H1 (cell line): ENCODE measurements around the gene ASCC3. TPM values are rescaled to one million over a fixed set of nuclear protein-coding genes. Genes with fewer than 3 reads are reported as not detected.

Experiments used
- CTCF ChIA-PET: fragments of 300-600 bp; sonication (Branson Sonifier 250); formaldehyde crosslinking; loops from one replicate; lab custom pipeline; 2021; ENCODE audit not compliant: partially characterized antibody; lab: Charles Lee
- POLR2A ChIA-PET: fragments of 300-600 bp; sonication (Branson Sonifier 250); formaldehyde crosslinking; loops from one replicate; lab custom pipeline; 2021; ENCODE audit warnings: inconsistent platforms; ENCODE audit not compliant: partially characterized antibody; lab: Charles Lee
- DNase-seq, 2 experiments: peaks; one replicate each; pipeline versions ENCODE4 v3.0.0 to v3.0.0-alpha.2; 2010 to 2022; ENCODE audit warnings: low spot score in 2 of 2, low read depth in 1 of 2, mixed read lengths in 1 of 2
- FAIRE-seq: peaks from 2 replicates; lab custom pipeline; 2011; peaks lifted over from hg19 to GRCh38; lab: Jason Lieb, UNC
- H2AFZ ChIP-seq: 2 replicates; pipeline ENCODE4 v1.8.1; 2012; ENCODE audit warnings: low read length, inconsistent platforms
- H2AK5ac ChIP-seq: 2 replicates; pipeline ENCODE4 v1.6.1; 2013; ENCODE audit warnings: low read depth, low read length
- H2BK120ac ChIP-seq: replicated peaks from 2 replicates; pipeline ENCODE3; 2013; ENCODE audit warnings: low read depth, low read length, inconsistent platforms
- H2BK12ac ChIP-seq: 2 replicates; pipeline ENCODE4 v1.6.1; 2013; ENCODE audit warnings: low read depth, low read length
- H2BK15ac ChIP-seq: 2 replicates; pipeline ENCODE4 v1.6.1; 2013; ENCODE audit warnings: low read length
- H2BK20ac ChIP-seq: 2 replicates; pipeline ENCODE4 v1.6.1; 2013; ENCODE audit warnings: low read length
- H2BK5ac ChIP-seq: 2 replicates; pipeline ENCODE4 v1.6.1; 2013; ENCODE audit warnings: low read depth, low read length
- H3K14ac ChIP-seq: 2 replicates; pipeline ENCODE4 v1.6.1; 2013; ENCODE audit warnings: inconsistent platforms; ENCODE audit not compliant: insufficient read length
- H3K18ac ChIP-seq: 2 replicates; pipeline ENCODE4 v1.6.1; 2013; ENCODE audit warnings: low read length; ENCODE audit errors: extremely low read depth
- H3K23ac ChIP-seq: 2 replicates; pipeline ENCODE4 v1.6.1; 2013; ENCODE audit warnings: inconsistent platforms; ENCODE audit not compliant: insufficient read length
- H3K23me2 ChIP-seq: 2 replicates; pipeline ENCODE4 v1.6.1; 2013; ENCODE audit warnings: low read depth, low read length
- H3K27ac ChIP-seq: 2 replicates; pipeline ENCODE4 v1.6.1; 2011; ENCODE audit warnings: low read depth, low read length, inconsistent platforms
- H3K27me3 ChIP-seq, 4 experiments: replicated peaks in 1 of 4; 1 replicate in 1 of 4; 2 replicates in 3 of 4; pipeline versions ENCODE4 v1.6.1 to v1.8.1; 2011 to 2013; ENCODE audit warnings: low read length in 3 of 4, mild to moderate bottlenecking in 3 of 4, inconsistent platforms in 2 of 4, mixed read lengths in 2 of 4, moderate library complexity in 1 of 4; ENCODE audit not compliant: control insufficient read depth in 3 of 4, insufficient read depth in 3 of 4; ENCODE audit errors: extremely low read depth in 1 of 4
- H3K36me3 ChIP-seq, 4 experiments: 2 replicates each; pipeline versions ENCODE4 v1.6.1 to v1.8.1; 2011 to 2013; ENCODE audit warnings: mild to moderate bottlenecking in 4 of 4, low read length in 3 of 4, moderate library complexity in 2 of 4, control low read depth in 1 of 4, inconsistent platforms in 1 of 4; ENCODE audit not compliant: insufficient read depth in 4 of 4, control insufficient read depth in 2 of 4
- H3K4ac ChIP-seq: replicated peaks from 2 replicates; pipeline ENCODE3; 2013; ENCODE audit warnings: low read length, low read depth, mixed read lengths, inconsistent platforms; ENCODE audit not compliant: insufficient read length
- H3K4me1 ChIP-seq, 4 experiments: replicated peaks in 1 of 4; 1 replicate in 1 of 4; 2 replicates in 3 of 4; pipeline versions ENCODE4 v1.6.1 to v1.8.1; 2011 to 2013; ENCODE audit warnings: low read length in 3 of 4, inconsistent platforms in 2 of 4, mixed read lengths in 1 of 4; ENCODE audit not compliant: insufficient read depth in 4 of 4, control insufficient read depth in 3 of 4
- H3K4me2 ChIP-seq, 2 experiments: 2 replicates each; pipeline versions ENCODE4 v1.6.1 to v1.8.1; 2011 to 2013; ENCODE audit warnings: low read depth in 2 of 2, low read length in 2 of 2, control low read depth in 1 of 2, inconsistent platforms in 1 of 2, mild to moderate bottlenecking in 1 of 2; ENCODE audit not compliant: insufficient read depth in 1 of 2
- H3K4me3 ChIP-seq, 4 experiments: fragments of 200-600, 300-600 bp in 1 of 4; sonication (generic), shearing (Covaris generic), sonication (Bioruptor Twin) in 1 of 4; 2 replicates each; pipeline versions ENCODE4 v1.5.1 to v1.8.1; 2011 to 2016; ENCODE audit warnings: low read length in 4 of 4, low read depth in 3 of 4, control low read depth in 2 of 4, inconsistent platforms in 2 of 4, mild to moderate bottlenecking in 2 of 4, mixed read lengths in 1 of 4, moderate library complexity in 1 of 4; ENCODE audit not compliant: insufficient read depth in 2 of 4; ENCODE audit errors: extremely low read depth in 1 of 4
- H3K56ac ChIP-seq: replicated peaks from 2 replicates; pipeline ENCODE3; 2013; ENCODE audit warnings: low read depth, mild to moderate bottlenecking, mixed read lengths, low read length, inconsistent platforms; ENCODE audit not compliant: insufficient read length
- H3K79me1 ChIP-seq: 2 replicates; pipeline ENCODE4 v1.6.1; 2013; ENCODE audit warnings: low read depth, low read length, control low read depth
- H3K79me2 ChIP-seq, 2 experiments: 2 replicates each; pipeline versions ENCODE4 v1.6.1 to v1.8.1; 2012 to 2013; ENCODE audit warnings: low read length in 2 of 2, mild to moderate bottlenecking in 2 of 2, inconsistent platforms in 1 of 2; ENCODE audit not compliant: insufficient read depth in 2 of 2, control insufficient read depth in 1 of 2
- H3K9ac ChIP-seq, 4 experiments: replicated peaks in 1 of 4; 1 replicate in 1 of 4; 2 replicates in 3 of 4; pipeline versions ENCODE4 v1.6.1 to v1.8.1; 2011 to 2013; ENCODE audit warnings: low read depth in 3 of 4, low read length in 3 of 4, control low read depth in 2 of 4, mild to moderate bottlenecking in 2 of 4, moderate library complexity in 2 of 4, inconsistent platforms in 1 of 4; ENCODE audit errors: extremely low read depth in 1 of 4
- H3K9me3 ChIP-seq, 2 experiments: 2 replicates each; pipeline versions ENCODE4 v1.6.1 to v1.8.1; 2012 to 2013; ENCODE audit warnings: mild to moderate bottlenecking in 2 of 2, moderate library complexity in 2 of 2, control low read depth in 1 of 2, inconsistent platforms in 1 of 2, low read depth in 1 of 2, low read length in 1 of 2, mixed read lengths in 1 of 2; ENCODE audit not compliant: insufficient read depth in 2 of 2
- H4K20me1 ChIP-seq, 2 experiments: replicated peaks in 1 of 2; 2 replicates each; pipeline versions ENCODE3 to v1.8.1; 2011 to 2013; ENCODE audit warnings: inconsistent platforms in 2 of 2, low read length in 2 of 2, mild to moderate bottlenecking in 1 of 2; ENCODE audit not compliant: insufficient read depth in 2 of 2, control insufficient read depth in 1 of 2
- H4K5ac ChIP-seq: 2 replicates; pipeline ENCODE4 v1.6.1; 2013; ENCODE audit warnings: low read length, low read depth, mixed read lengths, inconsistent platforms; ENCODE audit not compliant: insufficient read length
- H4K8ac ChIP-seq: 2 replicates; pipeline ENCODE4 v1.8.0; 2013; ENCODE audit warnings: mild to moderate bottlenecking, moderate library complexity, low read length, inconsistent platforms; ENCODE audit not compliant: insufficient read depth; ENCODE audit errors: extremely low read depth
- H4K91ac ChIP-seq: replicated peaks from 2 replicates; pipeline ENCODE3; 2013; ENCODE audit warnings: low read length, mixed read lengths, inconsistent platforms; ENCODE audit not compliant: insufficient read length
- GTF2F1 ChIP-seq: IDR thresholded peaks from 2 replicates; pipeline ENCODE4 v1.6.1; 2012; ENCODE audit warnings: low read depth, low read length, improper control_type of control experiment, borderline replicate concordance
- TBP ChIP-seq: IDR thresholded peaks from 2 replicates; pipeline ENCODE4 v1.6.1; 2011; ENCODE audit warnings: low read depth, low read length, improper control_type of control experiment
- polyA plus RNA-seq, 7 experiments: library from polyadenylated mRNA; depleted of rRNA in 3 of 7; stranded (reverse) in 5 of 7; unstranded in 2 of 7; fragments of >200 nt in 5 of 7; fragments of 200-250 nt in 2 of 7; gene quantifications; 1 replicate in 5 of 7; 2 replicates in 1 of 7; 4 replicates in 1 of 7; pipeline versions ENCODE4 v1.2.1 to v1.2.3, GENCODE V29; 2011 to 2013; ENCODE audit warnings: missing spikeins in 2 of 7, mixed read lengths in 2 of 7
- total RNA-seq: library from RNA; stranded (reverse); fragmentation: NEBNext Ultra II Directional; extraction: Animal tissue kit (Norgen Biotek cat#: 25700); gene quantifications from 2 replicates; pipeline ENCODE4 v1.2.1, GENCODE V29; 2021

Gene ASCC3
- total and polyA plus RNA-seq, 2 of the 8 experiments (the other 6 are each of a cell fraction or from before 2014, with no cell fraction given) = 37.5 to 77.8 TPM

DNA sequence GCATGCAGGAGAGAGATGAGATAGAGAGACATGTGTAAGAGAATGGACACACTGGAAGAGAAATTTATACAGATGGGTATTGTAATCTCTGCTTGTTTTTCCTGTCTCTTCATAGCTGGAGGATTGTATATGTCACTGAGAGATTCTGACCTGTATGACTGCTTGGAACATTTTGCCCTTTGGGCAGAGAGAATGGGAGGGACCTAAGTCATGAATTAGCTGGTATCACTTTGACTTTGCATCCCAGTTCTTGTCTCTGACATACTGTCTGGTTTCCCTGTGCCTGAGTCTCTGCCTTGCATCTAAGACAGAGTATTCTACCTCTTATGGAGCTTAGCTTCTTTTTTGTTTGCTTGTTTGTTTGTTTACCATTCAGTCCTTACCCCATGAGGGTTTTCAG is 37.0 kb upstream of the ASCC3 start:
- FAIRE-seq = no peak
- TF ChIP-seq TBP = no peak
- TF ChIP-seq GTF2F1 = no peak

More for the DNA sequence above, 37.0 kb upstream of the ASCC3 start:
- Histone ChIP-seq H3K14ac (no peak overlapping the region), H3K4ac (no peak overlapping the region), H3K79me1 (no peaks in the 10 kb centered on the region), H3K27me3 (peaks cover 0 to 1% (median 0%) of the 10 kb centered on the region in 4 experiments; a peak in 1 of 7 replicates), H2BK20ac (no peak overlapping the region), H4K91ac (no peak overlapping the region), H2BK5ac (no peak overlapping the region), H3K56ac (no peak overlapping the region), H3K23me2 (no peaks in the 10 kb centered on the region), H3K36me3 (no peaks in the 10 kb centered on the region), H2BK15ac (no peak overlapping the region), H3K9me3 (no peaks in the 10 kb centered on the region), H2AK5ac (no peak overlapping the region), H2AFZ (no peak overlapping the region; the same call in 1 of the 2 replicates), H3K23ac (no peak overlapping the region), H3K4me1 (peaks cover 0 to 5% (median 1%) of the 10 kb centered on the region in 4 experiments; a peak in 4 of 7 replicates), H2BK120ac (no peak overlapping the region), H3K27ac (no peak overlapping the region), H3K18ac (no peak overlapping the region), H4K8ac (no peak overlapping the region), H3K4me3 (no peak overlapping the region), H3K4me2 (no peak overlapping the region), H3K79me2 (no peaks in the 10 kb centered on the region), H2BK12ac (no peak overlapping the region), H4K20me1 (no peaks in the 10 kb centered on the region), H3K9ac (no peak overlapping the region), H4K5ac (no peak overlapping the region)
- DNase-seq = no peak
- ChIA-PET POLR2A (no interaction called here), CTCF (no interaction called here)
